Fibroblast of lung (primary cell): ENCODE data around the gene WFDC13.
"Not testable (repeated sequence)": the region's sequence is repeated elsewhere in the genome, so short reads cannot be mapped to it uniquely, and the experiment has no call there.

Experiments used
- CTCF ChIP-seq, 2 donors: IDR thresholded peaks in 1 of 2; conservative IDR thresholded peaks in 1 of 2; 1 replicate in 1 of 2; 2 replicates in 1 of 2; pipeline ENCODE4 v1.5.1; 2011 to 2012; ENCODE audit warnings: low read length in 2 of 2, control low read depth in 1 of 2, inconsistent platforms in 1 of 2, low read depth in 1 of 2, mild to moderate bottlenecking in 1 of 2
- EZH2 ChIP-seq: IDR thresholded peaks from 2 replicates; pipeline ENCODE4 v1.5.1; 2012; ENCODE audit warnings: low read length, control low read depth, mild to moderate bottlenecking; ENCODE audit errors: missing control alignments

- not testable (repeated sequence) for TF ChIP-seq CTCF (conservative IDR thresholded peaks at IDR 0.05 in 1 of 2, IDR thresholded peaks at IDR 0.05 in 1 of 2; ENCODE audit: low read depth in 1 of 2, low read length in 2 of 2); EZH2
Observed at GRCh38 chr20:45657038-45657437, 44.8 kb upstream of the WFDC13 start.
